GM23338 (cell line): Measurements from ENCODE around the gene ZMYND19. TPM values are rescaled to one million over a fixed set of nuclear protein-coding genes. Genes with fewer than 3 reads are reported as not detected.

ENCODE experiments used
- ATAC-seq: fragments of 200-7000 bp; cut with Tn5 transposase; 3 replicates; pipeline ENCODE4 v1.9.1; 2020
- DNase-seq: peaks from one replicate; pipeline ENCODE4 v3.0.0-alpha.2; 2015; ENCODE audit warnings: low spot score
- H2AFZ ChIP-seq: fragments of 200-600 bp; sonication (generic); 2 replicates; pipeline ENCODE4 v1.8.0; 2016; ENCODE audit warnings: antibody characterized with exemption, mild to moderate bottlenecking, moderate library complexity
- H3F3A ChIP-seq: fragments of 200-600 bp; sonication (generic); replicated peaks from 2 replicates; pipeline ENCODE4 v1.8.0; 2017; ENCODE audit warnings: antibody characterized with exemption, mixed run types, low read depth
- H3K27ac ChIP-seq: fragments of 200-600 bp; sonication (generic); 2 replicates; pipeline ENCODE4 v1.6.1; 2016; ENCODE audit warnings: low read depth
- H3K27me3 ChIP-seq: fragments of 200-600 bp; sonication (generic); 2 replicates; pipeline ENCODE4 v1.8.0; 2016; ENCODE audit warnings: mild to moderate bottlenecking, mixed run types, moderate library complexity; ENCODE audit not compliant: insufficient read depth
- H3K36me3 ChIP-seq: fragments of 200-600 bp; sonication (generic); 2 replicates; pipeline ENCODE4 v1.8.0; 2016; ENCODE audit warnings: mild to moderate bottlenecking; ENCODE audit not compliant: insufficient read depth
- H3K4me1 ChIP-seq: fragments of 200-600 bp; sonication (generic); 2 replicates; pipeline ENCODE4 v1.8.0; 2016; ENCODE audit warnings: mild to moderate bottlenecking, moderate library complexity; ENCODE audit not compliant: insufficient read depth
- H3K4me2 ChIP-seq: fragments of 200-600 bp; sonication (generic); 2 replicates; pipeline ENCODE4 v1.7.1; 2017; ENCODE audit warnings: mixed run types
- H3K4me3 ChIP-seq: fragments of 200-600 bp; sonication (generic); 2 replicates; pipeline ENCODE4 v1.6.1; 2016; ENCODE audit warnings: mixed run types
- H3K79me2 ChIP-seq: fragments of 200-600 bp; sonication (generic); replicated peaks from 2 replicates; pipeline ENCODE4 v1.8.0; 2017; ENCODE audit warnings: mild to moderate bottlenecking; ENCODE audit not compliant: insufficient read depth
- H3K9me2 ChIP-seq: fragments of 200-600 bp; sonication (generic); 2 replicates; pipeline ENCODE4 v1.8.0; 2017; ENCODE audit not compliant: insufficient read depth
- H4K20me1 ChIP-seq: fragments of 200-600 bp; sonication (generic); replicated peaks from 2 replicates; pipeline ENCODE4 v1.8.0; 2017; ENCODE audit warnings: mild to moderate bottlenecking; ENCODE audit not compliant: insufficient read depth
- H3K27ac Mint-ChIP-seq: 2 replicates; pipeline ENCODE4 v1.8.0; 2020; ENCODE audit warnings: inconsistent platforms, mild to moderate bottlenecking, moderate library complexity, mixed read lengths
- H3K27me3 Mint-ChIP-seq: 3 replicates; pipeline ENCODE4 v1.8.0; 2022; ENCODE audit warnings: low read depth, mild to moderate bottlenecking, moderate library complexity, mixed read lengths, inconsistent platforms; ENCODE audit not compliant: insufficient read depth, poor library complexity
- H3K36me3 Mint-ChIP-seq: 3 replicates; pipeline ENCODE4 v1.8.0; 2021; ENCODE audit warnings: low read depth, mild to moderate bottlenecking, inconsistent platforms, moderate library complexity, mixed read lengths
- H3K4me1 Mint-ChIP-seq: 3 replicates; pipeline ENCODE4 v1.8.0; 2020; ENCODE audit warnings: mild to moderate bottlenecking, inconsistent platforms, mixed read lengths
- H3K4me3 Mint-ChIP-seq: 3 replicates; pipeline ENCODE4 v1.8.0; 2021; ENCODE audit warnings: moderate library complexity, mild to moderate bottlenecking, inconsistent platforms, mixed read lengths
- H3K9me3 Mint-ChIP-seq: 3 replicates; pipeline ENCODE4 v1.8.0; 2020; ENCODE audit warnings: moderate library complexity, mild to moderate bottlenecking, inconsistent platforms, mixed read lengths
- CTCF ChIP-seq, 2 experiments: fragments of 200-600 bp in 1 of 2; sonication (generic) in 1 of 2; conservative IDR thresholded peaks; 2 replicates each; pipeline versions ENCODE4 v1.5.1 to v1.6.1; 2016 to 2017; ENCODE audit warnings: antibody characterized with exemption in 2 of 2, low read depth in 2 of 2, mild to moderate bottlenecking in 2 of 2, moderate library complexity in 1 of 2
- ETS1 ChIP-seq: IDR thresholded peaks from 2 replicates; pipeline ENCODE4 v1.6.1; 2016; ENCODE audit warnings: antibody characterized with exemption
- EZH2phosphoT487 ChIP-seq: fragments of 200-600 bp; sonication (generic); IDR thresholded peaks from one replicate; pipeline ENCODE4 v1.8.1; 2018; ENCODE audit warnings: antibody characterized with exemption; ENCODE audit not compliant: unreplicated experiment
- JUNB ChIP-seq: IDR thresholded peaks from one replicate; pipeline ENCODE4 v1.6.1; 2016; ENCODE audit warnings: antibody characterized with exemption; ENCODE audit not compliant: unreplicated experiment
- NANOG ChIP-seq: IDR thresholded peaks from 2 replicates; pipeline ENCODE4 v1.6.1; 2016; ENCODE audit warnings: antibody characterized with exemption, borderline replicate concordance
- REST ChIP-seq: IDR thresholded peaks from one replicate; pipeline ENCODE4 v1.6.1; 2018; ENCODE audit warnings: antibody characterized with exemption; ENCODE audit not compliant: unreplicated experiment
- polyA plus RNA-seq: library from polyadenylated mRNA; unstranded; fragments of >200 nt; fragmentation: Nextera tagmentation; extraction: Ambion mirVana; gene quantifications from 2 replicates; pipeline ENCODE4 v1.2.1, GENCODE V29; 2016
- total RNA-seq: library from RNA; depleted of rRNA; stranded (reverse); fragments of >200 nt; shearing (Covaris generic); gene quantifications from 2 replicates; pipeline ENCODE4 v1.2.3, GENCODE V29; 2014

Gene ZMYND19
- total and polyA plus RNA-seq, 2 experiments from 2014 or later: 25.8 to 58.5 TPM

- Histone ChIP-seq H3K27ac (no peak overlapping the region), H3K9me2 (no peaks in the 10 kb centered on the region), H3K4me1 (no peaks in the 10 kb centered on the region), H3K27me3 (no peaks in the 10 kb centered on the region), H3K36me3 (peaks cover 26% of the 10 kb centered on the region), H3K4me3 (no peak overlapping the region), H2AFZ (no peak overlapping the region), H3K4me2 (no peak overlapping the region), H3K79me2 (peaks cover 15% of the 10 kb centered on the region), H3F3A (0 out of 2 replicates have a peak, but pooled peaks cover 4% of the 10 kb centered on the region), H4K20me1 (peaks cover 15% of the 10 kb centered on the region; the same call in 1 of the 2 replicates)
- H3K4me3 Mint-ChIP-seq: no peak overlapping the region; the same call in 2 of the 3 replicates
- H3K27ac Mint-ChIP-seq: no peak overlapping the region; the same call in 1 of the 2 replicates
- ATAC-seq (no peak), DNase-seq (no peak)
- no peaks in the 10 kb centered on the region; the same call in 2 of the 3 replicates for H3K4me1 Mint-ChIP-seq
- TF ChIP-seq NANOG (no peak), ETS1 (no peak), EZH2phosphoT487 (no peak), CTCF (conservative IDR thresholded peaks at IDR 0.05; ENCODE audit: low read depth in 2 of 2) (no peak), REST (no peak), JUNB (no peak)
- H3K36me3 Mint-ChIP-seq: peaks cover 53% of the 10 kb centered on the region
- peaks cover 9% of the 10 kb centered on the region for H3K27me3 Mint-ChIP-seq
- H3K9me3 Mint-ChIP-seq: no peaks in the 10 kb centered on the region; the same call in 2 of the 3 replicates
These were observed 19.7 kb downstream of the ZMYND19 start for GRCh38 chr9:137570566-137570965.

GRCh38 chr9:137569609-137570203 lies 20.6 kb downstream of the ZMYND19 start:
- Histone ChIP-seq H3K36me3 (peaks cover 21% of the 10 kb centered on the region), H3K4me3 (no peak overlapping the region), H3K4me1 (no peaks in the 10 kb centered on the region), H3K9me2 (no peaks in the 10 kb centered on the region), H2AFZ (no peak overlapping the region), H3K27ac (no peak overlapping the region), H3K27me3 (no peaks in the 10 kb centered on the region), H4K20me1 (peaks cover 10% of the 10 kb centered on the region; the same call in 1 of the 2 replicates), H3K4me2 (no peak overlapping the region), H3K79me2 (peaks cover 13% of the 10 kb centered on the region), H3F3A (0 out of 2 replicates have a peak, but pooled peaks cover 4% of the 10 kb centered on the region)
- DNase-seq: no peak
- no peak overlapping the region for H3K27ac Mint-ChIP-seq
- H3K4me3 Mint-ChIP-seq: no peak overlapping the region
- H3K36me3 Mint-ChIP-seq: peaks cover 48% of the 10 kb centered on the region
- H3K9me3 Mint-ChIP-seq: no peaks in the 10 kb centered on the region; the same call in 2 of the 3 replicates
- peaks cover 5% of the 10 kb centered on the region for H3K27me3 Mint-ChIP-seq
- H3K4me1 Mint-ChIP-seq: no peaks in the 10 kb centered on the region
- ATAC-seq: no peak
- TF ChIP-seq ETS1 (no peak), CTCF (conservative IDR thresholded peaks at IDR 0.05; ENCODE audit: low read depth in 2 of 2) (no peak)
